Keratinocyte (primary cell): ENCODE measurements around the gene EIF2B1.

ENCODE experiments used
- CTCF ChIP-seq, 3 experiments: IDR thresholded peaks in 1 of 3; conservative IDR thresholded peaks in 1 of 3; optimal IDR thresholded peaks in 1 of 3; 2 replicates in 2 of 3; 3 replicates in 1 of 3; pipeline versions ENCODE3 to v1.5.1; 2011; ENCODE audit warnings: low read length in 3 of 3, mild to moderate bottlenecking in 3 of 3, moderate library complexity in 2 of 3, control low read depth in 1 of 3, inconsistent platforms in 1 of 3; ENCODE audit not compliant: insufficient read depth in 2 of 3; ENCODE audit errors: extremely low read depth in 1 of 3
- EZH2 ChIP-seq: IDR thresholded peaks from one replicate; pipeline ENCODE4 v1.6.1; 2012; ENCODE audit warnings: inconsistent platforms, mild to moderate bottlenecking, low read length, moderate library complexity

GRCh38 chr12:123659996-123660727 is 26.7 kb upstream of the EIF2B1 start:
- TF ChIP-seq CTCF (optimal IDR thresholded peaks at IDR 0.05 in 1 of 3, IDR thresholded peaks at IDR 0.05 in 1 of 3, conservative IDR thresholded peaks at IDR 0.05 in 1 of 3; ENCODE audit: extremely low read depth in 1 of 3, insufficient read depth in 2 of 3, low read length in 3 of 3): no peak
- no peak for TF ChIP-seq EZH2
